Mesenchymal stem cell (in vitro differentiated cells and primary cell): ENCODE results near the gene ARF6.

Source experiments
- DNase-seq: peaks from one replicate; pipeline ENCODE4 v3.0.0-alpha.2; 2013
- H2AFZ ChIP-seq: one replicate; pipeline ENCODE4 v1.6.1; 2013; ENCODE audit warnings: low read depth, mild to moderate bottlenecking, control low read depth, inconsistent platforms, low read length, moderate library complexity
- H2AK5ac ChIP-seq: 2 replicates; pipeline ENCODE4 v1.6.1; 2013; ENCODE audit warnings: low read length, moderate library complexity, mild to moderate bottlenecking, inconsistent platforms; ENCODE audit not compliant: severe bottlenecking
- H2BK120ac ChIP-seq: one replicate; pipeline ENCODE4 v1.6.1; 2013; ENCODE audit warnings: low read depth, mild to moderate bottlenecking, inconsistent platforms, low read length, moderate library complexity
- H2BK12ac ChIP-seq, 2 experiments: one replicate each; pipeline ENCODE4 v1.6.1; 2013; ENCODE audit warnings: inconsistent platforms in 2 of 2, low read length in 2 of 2, mild to moderate bottlenecking in 2 of 2, moderate library complexity in 2 of 2, control low read depth in 1 of 2
- H2BK15ac ChIP-seq: one replicate; pipeline ENCODE4 v1.6.1; 2013; ENCODE audit warnings: mild to moderate bottlenecking, low read depth, inconsistent platforms; ENCODE audit not compliant: poor library complexity, severe bottlenecking
- H2BK5ac ChIP-seq: 2 replicates; pipeline ENCODE4 v1.6.1; 2013; ENCODE audit warnings: low read depth, mild to moderate bottlenecking, low read length, control low read depth, inconsistent platforms; ENCODE audit not compliant: poor library complexity, severe bottlenecking
- H3K14ac ChIP-seq, 2 experiments: one replicate each; pipeline ENCODE4 v1.6.1; 2013; ENCODE audit warnings: inconsistent platforms in 2 of 2, low read length in 2 of 2, control low read depth in 1 of 2, mild to moderate bottlenecking in 1 of 2, moderate library complexity in 1 of 2
- H3K18ac ChIP-seq, 2 experiments: one replicate each; pipeline ENCODE4 v1.6.1; 2013; ENCODE audit warnings: inconsistent platforms in 2 of 2, low read length in 2 of 2, control low read depth in 1 of 2, low read depth in 1 of 2, mild to moderate bottlenecking in 1 of 2
- H3K23ac ChIP-seq, 2 experiments: one replicate each; pipeline ENCODE4 v1.6.1; 2013; ENCODE audit warnings: inconsistent platforms in 2 of 2, low read length in 2 of 2, mild to moderate bottlenecking in 2 of 2, moderate library complexity in 2 of 2, control low read depth in 1 of 2
- H3K27ac ChIP-seq: 2 replicates; pipeline ENCODE4 v1.5.1; 2013; ENCODE audit warnings: mild to moderate bottlenecking, moderate library complexity, low read length, control low read depth, inconsistent platforms; ENCODE audit not compliant: poor library complexity, severe bottlenecking
- H3K27me3 ChIP-seq, 2 experiments: 2 replicates each; pipeline versions ENCODE4 v1.6.1 to v1.7.0; 2013; ENCODE audit warnings: low read length in 2 of 2, mild to moderate bottlenecking in 2 of 2, moderate library complexity in 2 of 2, control low read depth in 1 of 2, inconsistent platforms in 1 of 2; ENCODE audit not compliant: control insufficient read depth in 1 of 2, insufficient read depth in 1 of 2
- H3K36me3 ChIP-seq, 2 experiments: 2 replicates each; pipeline versions ENCODE4 v1.6.1 to v1.7.0; 2013; ENCODE audit warnings: low read length in 2 of 2, control low read depth in 1 of 2, inconsistent platforms in 1 of 2, low read depth in 1 of 2, mild to moderate bottlenecking in 1 of 2; ENCODE audit not compliant: insufficient read depth in 2 of 2, control insufficient read depth in 1 of 2
- H3K4ac ChIP-seq, 2 experiments: one replicate each; pipeline ENCODE4 v1.6.1; 2013; ENCODE audit warnings: inconsistent platforms in 2 of 2, low read length in 2 of 2, mild to moderate bottlenecking in 2 of 2, moderate library complexity in 2 of 2, control low read depth in 1 of 2, low read depth in 1 of 2
- H3K4me1 ChIP-seq: 2 replicates; pipeline ENCODE4 v1.6.1; 2013; ENCODE audit warnings: low read depth, low read length, control low read depth; ENCODE audit not compliant: control insufficient read depth, insufficient read depth
- H3K4me2 ChIP-seq: 2 replicates; pipeline ENCODE4 v1.6.1; 2013; ENCODE audit warnings: low read length, mild to moderate bottlenecking, inconsistent platforms; ENCODE audit not compliant: poor library complexity, severe bottlenecking
- H3K4me3 ChIP-seq, 2 experiments: 2 replicates each; pipeline versions ENCODE4 v1.5.1 to v1.7.0; 2013; ENCODE audit warnings: low read length in 2 of 2, mild to moderate bottlenecking in 2 of 2, control low read depth in 1 of 2, low read depth in 1 of 2; ENCODE audit not compliant: insufficient read depth in 1 of 2
- H3K79me1 ChIP-seq: replicated peaks from 2 replicates; pipeline ENCODE4 v1.6.1; 2013; ENCODE audit warnings: mild to moderate bottlenecking, control low read depth, low read length, inconsistent platforms; ENCODE audit not compliant: poor library complexity, severe bottlenecking
- H3K9ac ChIP-seq: 2 replicates; pipeline ENCODE4 v1.7.0; 2013; ENCODE audit warnings: mild to moderate bottlenecking, low read length, moderate library complexity
- H3K9me3 ChIP-seq: 2 replicates; pipeline ENCODE4 v1.7.0; 2013; ENCODE audit warnings: mild to moderate bottlenecking, low read length; ENCODE audit not compliant: control insufficient read depth
- H4K8ac ChIP-seq: one replicate; pipeline ENCODE4 v1.6.1; 2013; ENCODE audit warnings: inconsistent platforms, mild to moderate bottlenecking, low read length, moderate library complexity
- H4K91ac ChIP-seq: one replicate; pipeline ENCODE4 v1.6.1; 2013; ENCODE audit warnings: mild to moderate bottlenecking, low read length, inconsistent platforms
- WGBS: methylation state at CpG from one replicate; pipeline ENCODE4 v1.1.7; 2013; ENCODE audit warnings: mixed read lengths; 5-methylcytosine and 5-hydroxymethylcytosine counted together

The ARF6 gene

DNA sequence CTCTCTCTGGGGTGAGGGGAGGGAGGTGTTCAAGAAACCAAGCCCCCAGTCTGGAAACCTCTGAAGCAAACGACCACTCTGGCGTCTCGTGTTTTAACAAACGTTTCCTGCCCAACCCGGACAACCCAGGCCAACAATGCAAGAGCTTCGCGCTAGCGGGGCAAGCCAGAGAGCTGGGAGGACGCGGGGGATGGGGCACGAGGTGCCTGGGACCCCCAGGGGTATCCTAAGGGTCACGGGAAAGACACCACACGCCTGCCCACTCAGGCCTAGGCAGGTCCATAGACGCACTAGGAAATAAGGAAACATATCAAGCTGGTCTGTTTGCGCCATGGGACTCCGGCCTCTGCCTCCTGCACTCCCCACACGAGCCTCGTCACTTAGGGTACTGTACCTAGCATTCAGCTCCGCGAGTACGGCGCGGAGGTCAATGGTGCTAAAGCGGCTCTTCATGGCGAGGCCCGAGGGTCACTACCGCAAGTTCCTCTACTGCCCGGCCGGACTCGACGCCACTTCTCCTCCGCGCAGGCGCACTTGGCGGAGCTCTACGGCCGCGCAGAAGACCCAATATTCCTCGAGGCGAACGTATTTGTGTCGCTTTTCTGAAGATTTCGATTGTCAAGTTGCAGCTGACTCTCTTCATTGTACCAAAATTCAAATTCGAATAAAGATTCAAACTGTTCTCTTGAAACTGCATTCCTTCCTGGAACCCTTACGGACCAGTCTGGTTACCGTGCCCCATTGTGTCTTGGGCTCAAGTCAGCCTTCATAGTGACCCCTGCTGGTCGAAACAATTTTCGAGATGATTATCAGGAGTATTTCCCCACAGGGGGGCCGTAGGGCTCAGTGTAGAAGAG is 40.4 kb upstream of the ARF6 start, which contains the start of gene NEMF:
Gene NEMF, minus strand, starts transcription at position 488 of the 857 bp plus-strand sequence. Its CDS starts 35 bp downstream, at position 453.
- H3K9me3 ChIP-seq: no peaks in the 10 kb centered on the region
- H3K4me2 ChIP-seq: peak within 1 kb of the TSS; percentile 41
- H4K91ac ChIP-seq: peak within 1 kb of the TSS; percentile 99
- H3K4me1 ChIP-seq: peaks cover 7% of the 10 kb centered on the region
- H2BK120ac ChIP-seq: peak within 1 kb of the TSS; percentile 86
- peak within 1 kb of the TSS; percentile 82 for H2BK5ac ChIP-seq
- peaks cover 4 to 30% of the 10 kb centered on the region in 2 experiments for H3K36me3 ChIP-seq
- H3K27ac ChIP-seq: peak within 1 kb of the TSS; percentile 61
- peak; percentile 93 for DNase-seq
- H2AK5ac ChIP-seq: peak within 1 kb of the TSS; percentile 46
- H3K27me3 ChIP-seq: no peaks in the 10 kb centered on the region
- H3K18ac ChIP-seq: peak within 1 kb of the TSS; percentile 98 to 100
- H2AFZ ChIP-seq: peak within 1 kb of the TSS; percentile 89
- peak within 1 kb of the TSS; percentile 56 to 98 for H3K4ac ChIP-seq
- under 1% methylated on average over 49 of the region's 49 CpGs for WGBS
- H3K14ac ChIP-seq: peak within 1 kb of the TSS in 1 of 2 experiments; percentile 98
- H4K8ac ChIP-seq: peak within 1 kb of the TSS; percentile 100
- H2BK12ac ChIP-seq: no peak within 1 kb of the TSS
- peak within 1 kb of the TSS; percentile 97 for H3K9ac ChIP-seq
- no peak within 1 kb of the TSS for H3K23ac ChIP-seq
- H3K4me3 ChIP-seq: peak within 1 kb of the TSS; percentile 86 to 96
- peak within 1 kb of the TSS; percentile 67 for H2BK15ac ChIP-seq
- peaks cover 2% of the 10 kb centered on the region for H3K79me1 ChIP-seq

DNA sequence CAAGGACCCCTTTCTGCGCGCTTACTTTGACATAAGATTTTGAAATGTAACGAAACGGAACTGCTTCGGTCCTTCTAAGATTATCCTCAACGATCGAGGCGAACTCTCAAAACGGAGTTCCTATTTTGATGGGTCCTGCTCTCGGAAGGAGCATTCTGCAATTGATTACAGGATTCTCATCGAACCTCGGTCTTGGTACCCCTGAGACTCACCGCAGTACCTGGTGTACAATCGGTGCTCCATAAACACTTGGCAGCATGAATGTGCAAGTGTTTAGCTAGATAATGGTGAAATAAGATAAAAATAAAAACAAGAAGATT is 39.8 kb upstream of the ARF6 start:
- Histone ChIP-seq H3K27ac (no peak overlapping the region), H2BK120ac (no peak overlapping the region), H3K4ac (no peak overlapping the region), H3K23ac (no peak overlapping the region), H2AFZ (no peak overlapping the region), H3K14ac (no peak overlapping the region), H3K4me3 (peak overlapping the region in 1 of 2 experiments; percentile 96), H3K18ac (peak overlapping the region in 1 of 2 experiments; percentile 98), H4K8ac (no peak overlapping the region), H2BK12ac (no peak overlapping the region), H4K91ac (no peak overlapping the region), H3K4me2 (peak overlapping the region; percentile 41), H2BK15ac (no peak overlapping the region), H3K36me3 (peaks cover 4 to 25% of the 10 kb centered on the region in 2 experiments), H3K4me1 (peaks cover 7% of the 10 kb centered on the region), H3K79me1 (peaks cover 2% of the 10 kb centered on the region), H3K9me3 (no peaks in the 10 kb centered on the region), H2BK5ac (no peak overlapping the region), H2AK5ac (no peak overlapping the region), H3K27me3 (no peaks in the 10 kb centered on the region), H3K9ac (peak overlapping the region; percentile 97)
- DNase-seq: no peak
- 10% methylated on average over 14 of the region's 14 CpGs for whole genome bisulfite sequencing

DNA sequence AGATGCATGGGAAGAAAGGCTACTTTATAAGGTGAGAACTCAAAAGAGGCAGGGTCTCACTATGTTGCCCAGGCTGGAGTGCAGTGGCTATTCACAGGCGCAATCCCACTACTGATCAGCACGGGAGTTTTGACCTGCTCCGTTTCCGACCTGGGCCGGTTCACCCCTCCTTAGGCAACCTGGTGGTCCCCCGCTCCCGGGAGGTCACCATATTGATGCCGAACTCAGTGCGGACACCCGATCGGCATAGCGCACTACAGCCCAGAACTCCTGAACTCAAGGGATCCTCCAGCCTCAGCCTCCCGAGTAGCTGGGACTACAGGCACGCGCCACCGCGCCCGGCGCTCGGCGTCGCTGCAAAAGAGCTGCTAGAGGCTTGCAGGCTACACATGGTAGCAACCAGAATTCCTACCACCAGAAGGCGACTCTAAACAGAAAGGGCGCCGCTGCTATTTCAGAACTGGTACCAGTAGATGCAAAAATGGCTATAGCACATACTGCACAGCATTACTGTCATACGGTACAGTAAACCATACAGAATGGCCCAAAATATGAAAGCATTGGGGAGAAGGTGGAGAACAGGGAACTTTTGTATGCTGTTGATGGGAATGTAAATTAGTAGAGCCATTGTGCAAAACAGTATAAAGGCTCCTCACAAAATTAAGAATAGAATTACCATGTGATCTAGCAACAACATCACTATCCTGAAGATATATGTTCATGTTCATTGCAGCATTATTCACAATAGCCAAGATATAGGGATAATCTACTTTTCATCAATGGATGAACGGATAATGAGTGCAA is 39.1 kb upstream of the ARF6 start:
- H3K27me3 ChIP-seq: no peaks in the 10 kb centered on the region
- H4K8ac ChIP-seq: peak overlapping the region; percentile 71
- H2BK15ac ChIP-seq: no peak overlapping the region
- WGBS: 47% methylated on average over 20 of the region's 27 CpGs
- H3K14ac ChIP-seq: no peak overlapping the region
- no peak overlapping the region for H3K18ac ChIP-seq
- H3K36me3 ChIP-seq: peaks cover 4 to 20% of the 10 kb centered on the region in 2 experiments
- H3K23ac ChIP-seq: no peak overlapping the region
- no peak overlapping the region for H2BK120ac ChIP-seq
- no peak overlapping the region for H3K4ac ChIP-seq
- H2BK5ac ChIP-seq: no peak overlapping the region
- no peak overlapping the region for H2BK12ac ChIP-seq
- H4K91ac ChIP-seq: no peak overlapping the region
- H3K9ac ChIP-seq: peak overlapping the region; percentile 97
- H3K4me3 ChIP-seq: peak overlapping the region in 1 of 2 experiments; percentile 96
- no peaks in the 10 kb centered on the region for H3K9me3 ChIP-seq
- no peak overlapping the region for H3K4me2 ChIP-seq
- peak; percentile 83 for DNase-seq
- peaks cover 7% of the 10 kb centered on the region for H3K4me1 ChIP-seq
- no peak overlapping the region for H2AFZ ChIP-seq
- no peak overlapping the region for H2AK5ac ChIP-seq
- no peak overlapping the region for H3K27ac ChIP-seq
- peaks cover 2% of the 10 kb centered on the region for H3K79me1 ChIP-seq
